ENCODE measurements around the gene RPL27A. TPM values are rescaled to one million over a fixed set of nuclear protein-coding genes. Genes with fewer than 3 reads are reported as not detected.

Gene RPL27A
- polyA plus RNA-seq, 1 of the 3 experiments (the other 2 are of a cell fraction) = 1,162 TPM

GRCh38 chr11:8728563-8728962, 46.0 kb downstream of the RPL27A start (continued):
- TF ChIP-seq FOXJ3 (CRISPR knock-in tag; IDR thresholded peaks at IDR 0.05) (no peak), SMC3 (IDR thresholded peaks at IDR 0.05; ENCODE audit: low read depth, low read length) (no peak), CTCF (IDR thresholded peaks at IDR 0.05) (no peak), RXRA (IDR thresholded peaks at IDR 0.05; ENCODE audit: borderline replicate concordance, low read depth) (peak; percentile 79), TEAD4 (IDR thresholded peaks at IDR 0.05; ENCODE audit: borderline replicate concordance, insufficient read depth) (0 out of 2 replicates have a peak, but pooled peaks have one; percentile 30), TAF1 (IDR thresholded peaks at IDR 0.05; ENCODE audit: borderline replicate concordance, low read depth, low read length) (no peak), FOSL2 (IDR thresholded peaks at IDR 0.05; ENCODE audit: borderline replicate concordance, low read depth) (peak; percentile 73; the same call in 1 of the 2 replicates), GABPA (IDR thresholded peaks at IDR 0.05; ENCODE audit: low read depth) (no peak)

DNA sequence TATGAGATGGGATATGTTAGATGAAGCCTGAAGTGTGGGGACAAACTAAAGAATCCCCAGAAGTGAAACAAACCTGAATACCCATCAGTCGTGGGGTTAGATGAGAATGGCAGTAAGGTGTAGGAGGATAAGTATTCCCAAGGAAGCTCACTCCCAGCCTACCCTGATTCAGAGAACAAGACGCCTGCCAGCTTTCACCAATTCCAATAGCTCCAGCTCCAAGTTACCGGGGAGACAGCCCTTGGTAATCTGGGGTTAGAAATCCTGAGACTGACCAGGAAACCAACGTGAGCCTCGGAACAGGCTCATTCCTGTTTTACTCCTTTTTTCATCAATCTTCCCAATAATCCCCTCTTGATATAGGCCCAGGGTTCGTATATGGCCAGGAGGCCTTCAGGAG, 46.5 kb downstream of the RPL27A start:
- no peaks in the 10 kb centered on the region; the same call in 1 of the 2 replicates for H4K20me1 ChIP-seq (ENCODE audit: insufficient read depth)
- ChIA-PET CTCF (no interaction called here), POLR2A (no interaction called here)
- no peak overlapping the region for H3K9ac ChIP-seq
- no peak overlapping the region for H2AFZ ChIP-seq (ENCODE audit: low read depth)
- no peak overlapping the region for H3K4me3 ChIP-seq (ENCODE audit: low read depth in 2 of 2, low read length in 1 of 2)
- no peaks in the 10 kb centered on the region for H3K9me2 ChIP-seq
- DNase-seq = no peak
- peaks cover 7 to 13% of the 10 kb centered on the region in 2 experiments for H3K36me3 ChIP-seq (replicated peaks in 1 of 2; ENCODE audit: control insufficient read depth in 1 of 2, insufficient read depth in 2 of 2, low read length in 1 of 2)
- H3K27ac ChIP-seq (ENCODE audit: low read depth in 2 of 2, low read length in 1 of 2) = peak overlapping the region in 1 of 2 experiments; percentile 48; a peak in 1 of 4 replicates
- WGBS (ENCODE audit: low lambda C conversion rate) = 97% methylated on average over 6 of the region's 6 CpGs
- H3K9me3 ChIP-seq = no peaks in the 10 kb centered on the region
- H3K79me2 ChIP-seq (ENCODE audit: insufficient read depth) = peaks cover 18% of the 10 kb centered on the region; the same call in 1 of the 2 replicates
- no peaks in the 10 kb centered on the region for H3K27me3 ChIP-seq (ENCODE audit: insufficient read depth)
- H3K4me2 ChIP-seq = peak overlapping the region; percentile 50; the same call in 1 of the 2 replicates
- H3K4me1 ChIP-seq (ENCODE audit: control insufficient read depth in 1 of 2, insufficient read depth in 2 of 2, low read depth in 1 of 2, low read length in 1 of 2) = peaks cover 6 to 37% of the 10 kb centered on the region in 2 experiments; a peak in 3 of 4 replicates
- H3F3A ChIP-seq (replicated peaks; ENCODE audit: insufficient read depth) = peaks cover 34% of the 10 kb centered on the region
- TF ChIP-seq, protein P1, sequence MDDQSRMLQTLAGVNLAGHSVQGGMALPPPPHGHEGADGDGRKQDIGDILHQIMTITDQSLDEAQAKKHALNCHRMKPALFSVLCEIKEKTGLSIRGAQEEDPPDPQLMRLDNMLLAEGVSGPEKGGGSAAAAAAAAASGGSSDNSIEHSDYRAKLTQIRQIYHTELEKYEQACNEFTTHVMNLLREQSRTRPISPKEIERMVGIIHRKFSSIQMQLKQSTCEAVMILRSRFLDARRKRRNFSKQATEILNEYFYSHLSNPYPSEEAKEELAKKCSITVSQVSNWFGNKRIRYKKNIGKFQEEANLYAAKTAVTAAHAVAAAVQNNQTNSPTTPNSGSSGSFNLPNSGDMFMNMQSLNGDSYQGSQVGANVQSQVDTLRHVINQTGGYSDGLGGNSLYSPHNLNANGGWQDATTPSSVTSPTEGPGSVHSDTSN (IDR thresholded peaks at IDR 0.05) = no peak
- TF ChIP-seq, protein P2, sequence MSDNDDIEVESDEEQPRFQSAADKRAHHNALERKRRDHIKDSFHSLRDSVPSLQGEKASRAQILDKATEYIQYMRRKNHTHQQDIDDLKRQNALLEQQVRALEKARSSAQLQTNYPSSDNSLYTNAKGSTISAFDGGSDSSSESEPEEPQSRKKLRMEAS (IDR thresholded peaks at IDR 0.05; ENCODE audit: low read depth) = no peak
- TF ChIP-seq POLR2AphosphoS5 (IDR thresholded peaks at IDR 0.05; ENCODE audit: low read depth, low read length) (no peak), TEAD4 (IDR thresholded peaks at IDR 0.05; ENCODE audit: borderline replicate concordance, insufficient read depth) (no peak), EZH2phosphoT487 (IDR thresholded peaks at IDR 0.05; ENCODE audit: borderline replicate concordance, low read depth) (no peak), USF1 (IDR thresholded peaks at IDR 0.05; ENCODE audit: borderline replicate concordance, low read depth) (no peak), FOXJ3 (CRISPR knock-in tag; IDR thresholded peaks at IDR 0.05) (no peak), RAD21 (IDR thresholded peaks at IDR 0.05; ENCODE audit: low read length) (no peak), USF2 (IDR thresholded peaks at IDR 0.05; ENCODE audit: borderline replicate concordance, low read depth, low read length) (no peak), NRF1 (IDR thresholded peaks at IDR 0.05; ENCODE audit: low read depth, low read length) (no peak)
- TF ChIP-seq, protein P3, sequence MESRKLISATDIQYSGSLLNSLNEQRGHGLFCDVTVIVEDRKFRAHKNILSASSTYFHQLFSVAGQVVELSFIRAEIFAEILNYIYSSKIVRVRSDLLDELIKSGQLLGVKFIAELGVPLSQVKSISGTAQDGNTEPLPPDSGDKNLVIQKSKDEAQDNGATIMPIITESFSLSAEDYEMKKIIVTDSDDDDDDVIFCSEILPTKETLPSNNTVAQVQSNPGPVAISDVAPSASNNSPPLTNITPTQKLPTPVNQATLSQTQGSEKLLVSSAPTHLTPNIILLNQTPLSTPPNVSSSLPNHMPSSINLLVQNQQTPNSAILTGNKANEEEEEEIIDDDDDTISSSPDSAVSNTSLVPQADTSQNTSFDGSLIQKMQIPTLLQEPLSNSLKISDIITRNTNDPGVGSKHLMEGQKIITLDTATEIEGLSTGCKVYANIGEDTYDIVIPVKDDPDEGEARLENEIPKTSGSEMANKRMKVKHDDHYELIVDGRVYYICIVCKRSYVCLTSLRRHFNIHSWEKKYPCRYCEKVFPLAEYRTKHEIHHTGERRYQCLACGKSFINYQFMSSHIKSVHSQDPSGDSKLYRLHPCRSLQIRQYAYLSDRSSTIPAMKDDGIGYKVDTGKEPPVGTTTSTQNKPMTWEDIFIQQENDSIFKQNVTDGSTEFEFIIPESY (IDR thresholded peaks at IDR 0.05; ENCODE audit: borderline replicate concordance, low read depth) = no peak
